Stomach (tissue), 9 donors: ENCODE measurements around the gene EMC9. TPM values are rescaled to one million over a fixed set of nuclear protein-coding genes. Genes with fewer than 3 reads are reported as not detected.
A peak's percentile ranks its signal among the peaks of the same experiment; 100 is the strongest.

Experiments used
- DNase-seq, 2 donors: peaks; one replicate each; pipeline versions ENCODE4 v3.0.0 to v3.0.0-alpha.2; 2013 to 2019
- H3K27ac ChIP-seq, 5 donors: fragments of 200-600 bp in 4 of 5; sonication (generic) in 4 of 5; one replicate each; pipeline ENCODE4 v1.5.1; 2013 to 2019; ENCODE audit warnings: mild to moderate bottlenecking in 1 of 5, moderate library complexity in 1 of 5
- H3K27me3 ChIP-seq, 3 donors: fragments of 200-600 bp; sonication (generic); one replicate each; pipeline ENCODE4 v1.5.1; 2017 to 2019; ENCODE audit warnings: mixed run types in 1 of 3
- H3K36me3 ChIP-seq, 4 donors: fragments of 200-600 bp; sonication (generic); 1 replicate in 3 of 4; 2 replicates in 1 of 4; pipeline ENCODE4 v1.5.1; 2016 to 2019
- H3K4me1 ChIP-seq, 4 donors: fragments of 200-600 bp; sonication (generic); one replicate each; pipeline ENCODE4 v1.5.1; 2016 to 2019
- H3K4me3 ChIP-seq, 4 donors: fragments of 200-600 bp; sonication (generic) in 3 of 4; one replicate each; pipeline ENCODE4 v1.5.1; 2016 to 2019; ENCODE audit warnings: mild to moderate bottlenecking in 1 of 4
- H3K9me3 ChIP-seq, 4 donors: fragments of 200-600 bp; sonication (generic); one replicate each; pipeline ENCODE4 v1.5.1; 2016 to 2019
- EP300 ChIP-seq: sonication (generic); formaldehyde crosslinking; IDR thresholded peaks from one replicate; pipeline ENCODE4 v1.6.1; 2017; ENCODE audit warnings: antibody characterized with exemption
- POLR2A ChIP-seq, 4 donors: fragments of 450-650 bp; IDR thresholded peaks; one replicate each; pipeline ENCODE4 v1.6.1; 2016; ENCODE audit warnings: antibody characterized with exemption in 4 of 4, control low read depth in 2 of 4, mild to moderate bottlenecking in 1 of 4, moderate library complexity in 1 of 4
- POLR2AphosphoS5 ChIP-seq, 3 donors: sonication (generic); formaldehyde crosslinking; IDR thresholded peaks; one replicate each; pipeline ENCODE4 v1.6.1; 2016; ENCODE audit warnings: antibody characterized with exemption in 3 of 3
- WGBS, 5 donors: extraction: QIAGEN DNeasy Blood & Tissue Kit in 3 of 5; methylation state at CpG; one replicate each; pipeline versions ENCODE4 v1.1.5 to v1.1.7; 2013 to 2018; 5-methylcytosine and 5-hydroxymethylcytosine counted together
- intact Hi-C: fragments of 100-400 bp; cut with DNase I; formaldehyde crosslinking; loops from one replicate; pipeline ENCODE4 v1.15.1; 2023; ENCODE audit warnings: low total_unique reads
- polyA plus RNA-seq, 3 donors: library from polyadenylated mRNA; stranded (reverse); fragments of 200-250 nt; gene quantifications; one replicate each; pipeline ENCODE4 v1.2.3, GENCODE V29; 2013
- total RNA-seq, 5 donors: library from RNA; depleted of rRNA; stranded (reverse); fragments of >200 nt; gene quantifications; one replicate each; pipeline versions ENCODE4 v1.1.0 to v1.2.3, GENCODE V29; 2014 to 2016
- TF ChIP-seq, protein P1 (sequence below), 7 experiments: fragments of 450-650 bp in 4 of 7; fragments of 200-600 bp in 3 of 7; sonication (generic) in 3 of 7; IDR thresholded peaks; one replicate each; pipeline ENCODE4 v1.5.1; 2016 to 2019; ENCODE audit warnings: antibody characterized with exemption in 7 of 7, control low read depth in 2 of 7, mild to moderate bottlenecking in 1 of 7
- donor health status: healthy with polysubstance abuse.
- donor health status: Bipolar disorder and iron deficiency.
- donor health status: healthy.

EMC9 gene
- total and polyA plus RNA-seq, 8 donors: 1.3 to 59.6 (median 18.7) TPM

DNA sequence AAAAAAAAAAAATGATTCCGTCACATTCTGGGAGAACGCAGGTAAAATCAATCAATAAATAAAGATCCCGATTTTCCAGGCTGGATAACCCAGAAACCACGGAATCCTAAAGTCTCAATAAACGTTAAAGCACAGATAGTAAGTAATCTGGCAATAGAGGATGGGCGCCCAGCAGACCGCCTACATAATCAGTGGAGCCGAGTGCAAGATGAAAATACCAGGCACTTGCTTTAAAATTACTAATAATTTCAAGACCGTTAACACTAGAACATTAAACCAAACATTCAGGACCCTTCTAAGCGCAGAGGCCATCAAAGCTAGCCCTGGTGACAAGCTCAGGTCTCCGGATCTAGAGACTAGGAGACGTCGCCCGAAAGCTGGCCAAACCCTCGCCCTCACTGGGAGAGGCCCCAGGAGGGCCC, 28.0 kb downstream of the EMC9 start:
- peak overlapping the region; percentile 94 to 100 (median 98) for H3K27ac ChIP-seq
- intact Hi-C loops: no loop called here
- TF ChIP-seq, protein P1, sequence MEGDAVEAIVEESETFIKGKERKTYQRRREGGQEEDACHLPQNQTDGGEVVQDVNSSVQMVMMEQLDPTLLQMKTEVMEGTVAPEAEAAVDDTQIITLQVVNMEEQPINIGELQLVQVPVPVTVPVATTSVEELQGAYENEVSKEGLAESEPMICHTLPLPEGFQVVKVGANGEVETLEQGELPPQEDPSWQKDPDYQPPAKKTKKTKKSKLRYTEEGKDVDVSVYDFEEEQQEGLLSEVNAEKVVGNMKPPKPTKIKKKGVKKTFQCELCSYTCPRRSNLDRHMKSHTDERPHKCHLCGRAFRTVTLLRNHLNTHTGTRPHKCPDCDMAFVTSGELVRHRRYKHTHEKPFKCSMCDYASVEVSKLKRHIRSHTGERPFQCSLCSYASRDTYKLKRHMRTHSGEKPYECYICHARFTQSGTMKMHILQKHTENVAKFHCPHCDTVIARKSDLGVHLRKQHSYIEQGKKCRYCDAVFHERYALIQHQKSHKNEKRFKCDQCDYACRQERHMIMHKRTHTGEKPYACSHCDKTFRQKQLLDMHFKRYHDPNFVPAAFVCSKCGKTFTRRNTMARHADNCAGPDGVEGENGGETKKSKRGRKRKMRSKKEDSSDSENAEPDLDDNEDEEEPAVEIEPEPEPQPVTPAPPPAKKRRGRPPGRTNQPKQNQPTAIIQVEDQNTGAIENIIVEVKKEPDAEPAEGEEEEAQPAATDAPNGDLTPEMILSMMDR (IDR thresholded peaks at IDR 0.05): no peak
- TF ChIP-seq EP300 (no peak), POLR2A (IDR thresholded peaks at IDR 0.05) (no peak), POLR2AphosphoS5 (IDR thresholded peaks at IDR 0.05) (no peak)
- H3K4me3 ChIP-seq: peak overlapping the region; percentile 56 to 81 (median 64)
- H3K9me3 ChIP-seq: no peaks in the 10 kb centered on the region
- H3K36me3 ChIP-seq: peaks cover 5 to 15% (median 14%) of the 10 kb centered on the region in 4 donors
- DNase-seq: no peak
- WGBS, 5 donors: 14 to 19% (median 16%) methylated on average over 13 to 15 of the region's 15 CpGs
- peaks cover 24 to 44% (median 41%) of the 10 kb centered on the region in 4 donors for H3K4me1 ChIP-seq
- no peaks in the 10 kb centered on the region for H3K27me3 ChIP-seq

DNA sequence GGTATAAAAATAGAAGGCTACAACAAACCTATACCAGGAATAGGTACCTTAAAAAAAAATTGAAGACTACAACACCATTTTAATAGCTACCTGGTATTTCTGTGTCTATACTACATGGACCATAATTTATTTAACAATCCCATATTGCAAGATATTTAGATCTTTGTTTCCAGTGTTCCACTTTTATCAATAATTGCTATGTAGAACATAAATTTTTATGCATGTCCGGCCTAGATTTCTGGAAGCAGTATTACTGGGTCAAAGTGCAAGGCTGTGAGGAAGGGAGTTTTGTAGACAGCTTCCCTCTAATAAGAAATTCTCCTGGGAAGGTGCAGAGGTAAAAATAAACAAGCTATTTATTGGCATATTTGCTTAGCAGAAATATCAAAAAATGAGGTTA, 30.9 kb downstream of the EMC9 start:
- H3K9me3 ChIP-seq: no peaks in the 10 kb centered on the region
- no peaks in the 10 kb centered on the region for H3K27me3 ChIP-seq
- H3K27ac ChIP-seq: peak overlapping the region in 1 of 5 donors; percentile 51
- no peaks in the 10 kb centered on the region for H3K36me3 ChIP-seq
- TF ChIP-seq, protein P1 (IDR thresholded peaks at IDR 0.05): no peak
- TF ChIP-seq POLR2A (IDR thresholded peaks at IDR 0.05) (no peak), EP300 (no peak), POLR2AphosphoS5 (IDR thresholded peaks at IDR 0.05) (no peak)
- no peak overlapping the region for H3K4me3 ChIP-seq
- intact Hi-C loops: no loop called here
- WGBS, 5 donors: 24 to 56% (median 45%) methylated on average over 1 of the region's 1 CpG
- peaks cover 10 to 26% (median 21%) of the 10 kb centered on the region in 4 donors for H3K4me1 ChIP-seq
- no peak for DNase-seq

DNA sequence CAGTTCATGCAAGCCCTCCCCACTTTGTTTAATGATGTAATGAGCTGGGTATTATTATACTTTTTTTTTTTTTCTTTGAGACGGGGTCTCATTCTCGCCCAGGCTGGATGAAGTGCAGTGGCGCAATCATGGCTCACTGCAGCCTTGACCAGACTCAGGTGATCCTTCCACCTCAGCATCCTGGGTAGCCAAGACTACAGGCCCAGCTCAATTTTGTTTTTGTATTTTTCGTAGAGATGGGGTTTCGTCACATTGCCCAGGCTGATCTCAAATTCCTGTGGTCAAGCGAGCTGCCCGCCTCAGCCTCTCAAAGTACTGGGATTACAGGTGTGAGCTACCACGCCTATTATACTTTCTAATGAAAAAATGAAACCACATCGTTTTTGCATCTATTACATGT, 31.3 kb downstream of the EMC9 start:
- H3K4me3 ChIP-seq: no peak overlapping the region
- H3K9me3 ChIP-seq: no peaks in the 10 kb centered on the region
- no peak overlapping the region for H3K27ac ChIP-seq
- TF ChIP-seq EP300 (no peak), POLR2AphosphoS5 (IDR thresholded peaks at IDR 0.05) (no peak), POLR2A (IDR thresholded peaks at IDR 0.05) (no peak)
- TF ChIP-seq, protein P1 (IDR thresholded peaks at IDR 0.05): no peak
- no peaks in the 10 kb centered on the region for H3K27me3 ChIP-seq
- 64 to 75% (median 68%) methylated on average over 9 of the region's 9 CpGs for WGBS, 5 donors
- H3K36me3 ChIP-seq: no peaks in the 10 kb centered on the region
- intact Hi-C loops: no loop called here
- peaks cover 10 to 22% (median 19%) of the 10 kb centered on the region in 4 donors for H3K4me1 ChIP-seq
- no peak for DNase-seq

GRCh38 chr14:24108336-24108874, 33.0 kb downstream of the EMC9 start:
- H3K4me3 ChIP-seq: no peak overlapping the region
- no peak for DNase-seq
- H3K36me3 ChIP-seq: peaks cover 0 to 14% (median 7%) of the 10 kb centered on the region in 4 donors
- intact Hi-C loops: loop anchor here (10.0 kb wide), 1 partner anchor 54 kb away; the partner anchor contains the start of gene CARMIL3
- peaks cover 8 to 21% (median 16%) of the 10 kb centered on the region in 4 donors for H3K4me1 ChIP-seq
- TF ChIP-seq POLR2AphosphoS5 (IDR thresholded peaks at IDR 0.05): no peak
- no peak for TF ChIP-seq POLR2A (IDR thresholded peaks at IDR 0.05)
- TF ChIP-seq, protein P1 (IDR thresholded peaks at IDR 0.05): no peak
- no peak for TF ChIP-seq EP300
- peak overlapping the region in 4 of 5 donors; percentile 13 to 68 (median 48) for H3K27ac ChIP-seq
- 33 to 45% (median 41%) methylated on average over 5 of the region's 5 CpGs for WGBS, 5 donors
- H3K27me3 ChIP-seq: no peaks in the 10 kb centered on the region
- no peaks in the 10 kb centered on the region for H3K9me3 ChIP-seq
